ENCODE results near the gene SPINT1.

Gene SPINT1

GRCh38 chr15:40893733-40894680, 50.2 kb downstream of the SPINT1 start, which contains the start of gene VPS18:
Gene VPS18 (plus strand): TSS chr15:40894450. CDS start chr15:40894769, 319 bp downstream.
- peak; percentile 94 to 97 for DNase-seq

GRCh38 chr15:40894681-40895448, 51.0 kb downstream of the SPINT1 start:
- DNase-seq: peak; percentile 55 to 67

- DNase-seq: no peak
These were observed 55.8 kb downstream of the SPINT1 start for GRCh38 chr15:40899536-40900207.

- DNase-seq: no peak
These were observed 56.6 kb downstream of the SPINT1 start for GRCh38 chr15:40900256-40901052.

- no peak for DNase-seq
These were observed 57.2 kb downstream of the SPINT1 start for GRCh38 chr15:40901053-40901443.

GRCh38 chr15:40902605-40903561, 59.0 kb downstream of the SPINT1 start:
- peak; percentile 37 to 52 for DNase-seq

- DNase-seq: no peak
These were observed 60.8 kb downstream of the SPINT1 start for GRCh38 chr15:40904552-40905201.

- peak; percentile 33 to 53 for DNase-seq
These were observed 62.5 kb downstream of the SPINT1 start for GRCh38 chr15:40906091-40906990.

GRCh38 chr15:40906991-40907802, 63.3 kb downstream of the SPINT1 start:
- no peak for DNase-seq
